Measurements from ENCODE around the gene MXD1.

DNA sequence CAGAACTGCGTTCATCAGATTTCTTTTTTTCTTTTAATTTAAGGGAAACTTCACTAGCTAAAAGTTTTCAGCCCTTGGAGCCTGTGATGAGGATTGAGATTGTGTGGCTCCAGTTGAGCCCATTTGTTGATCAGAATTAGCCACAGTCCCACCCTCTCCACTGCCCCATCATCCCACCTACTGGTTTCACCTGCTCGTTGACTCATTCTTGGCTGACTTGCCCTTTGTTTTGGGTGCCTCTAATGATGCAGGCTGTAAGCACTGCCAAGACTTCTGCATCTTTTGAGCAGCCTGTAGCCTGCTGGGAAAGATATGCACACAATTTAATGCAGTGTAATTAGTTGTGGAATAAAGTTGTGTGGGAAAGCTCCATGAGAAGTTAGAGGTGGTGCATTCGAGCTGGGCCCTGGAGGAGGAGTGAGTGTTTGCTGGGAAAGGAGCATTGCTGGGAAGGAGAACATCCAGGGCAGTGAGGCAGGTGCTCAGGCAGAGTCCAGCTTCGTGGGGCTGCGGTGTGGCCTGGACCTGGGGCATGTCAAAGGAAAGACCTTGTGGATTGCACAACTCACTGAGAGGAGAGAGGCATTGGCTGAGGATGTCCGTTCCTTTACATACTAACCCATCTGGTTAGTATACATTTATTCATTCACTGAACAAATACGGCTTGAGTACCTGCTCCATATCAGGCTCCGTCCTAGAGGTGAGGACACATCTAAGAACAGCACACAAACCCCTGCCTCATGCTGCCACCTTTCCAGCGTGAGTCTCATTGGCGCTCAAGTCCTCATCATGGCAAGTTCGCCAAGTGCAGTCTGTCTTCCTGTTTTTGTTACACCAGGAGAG, 28.3 kb downstream of the MXD1 start:
- TF ChIP-seq, protein P1, sequence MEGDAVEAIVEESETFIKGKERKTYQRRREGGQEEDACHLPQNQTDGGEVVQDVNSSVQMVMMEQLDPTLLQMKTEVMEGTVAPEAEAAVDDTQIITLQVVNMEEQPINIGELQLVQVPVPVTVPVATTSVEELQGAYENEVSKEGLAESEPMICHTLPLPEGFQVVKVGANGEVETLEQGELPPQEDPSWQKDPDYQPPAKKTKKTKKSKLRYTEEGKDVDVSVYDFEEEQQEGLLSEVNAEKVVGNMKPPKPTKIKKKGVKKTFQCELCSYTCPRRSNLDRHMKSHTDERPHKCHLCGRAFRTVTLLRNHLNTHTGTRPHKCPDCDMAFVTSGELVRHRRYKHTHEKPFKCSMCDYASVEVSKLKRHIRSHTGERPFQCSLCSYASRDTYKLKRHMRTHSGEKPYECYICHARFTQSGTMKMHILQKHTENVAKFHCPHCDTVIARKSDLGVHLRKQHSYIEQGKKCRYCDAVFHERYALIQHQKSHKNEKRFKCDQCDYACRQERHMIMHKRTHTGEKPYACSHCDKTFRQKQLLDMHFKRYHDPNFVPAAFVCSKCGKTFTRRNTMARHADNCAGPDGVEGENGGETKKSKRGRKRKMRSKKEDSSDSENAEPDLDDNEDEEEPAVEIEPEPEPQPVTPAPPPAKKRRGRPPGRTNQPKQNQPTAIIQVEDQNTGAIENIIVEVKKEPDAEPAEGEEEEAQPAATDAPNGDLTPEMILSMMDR (IDR thresholded peaks at IDR 0.05): no peak
- TF ChIP-seq POLR2A (IDR thresholded peaks at IDR 0.05): no peak
